GM21526 (cell line): ENCODE measurements around the gene NCAM1.

Source experiments
- ATAC-seq: cut with Tn5 transposase; IDR thresholded peaks from one replicate; pipeline ENCODE4 v1.9.1; 2021; ENCODE audit warnings: moderate library complexity; ENCODE audit not compliant: unreplicated experiment, low FRiP score

The NCAM1 gene

GRCh38 chr11:112967082-112967481, 5.9 kb downstream of the NCAM1 start:
- no peak for ATAC-seq

- ATAC-seq: no peak
Measured at GRCh38 chr11:112968941-112969713, 7.9 kb downstream of the NCAM1 start.

GRCh38 chr11:112971195-112971594, 10.0 kb downstream of the NCAM1 start:
- ATAC-seq: no peak

GRCh38 chr11:112971827-112972226, 10.6 kb downstream of the NCAM1 start:
- no peak for ATAC-seq

- ATAC-seq: no peak
Measured at GRCh38 chr11:112972399-112973145, 11.4 kb downstream of the NCAM1 start.

GRCh38 chr11:112975051-112975450, 13.8 kb downstream of the NCAM1 start:
- no peak for ATAC-seq

GRCh38 chr11:112975493-112975892, 14.3 kb downstream of the NCAM1 start:
- no peak for ATAC-seq

- ATAC-seq: no peak
Measured at GRCh38 chr11:112977755-112978154, 16.5 kb downstream of the NCAM1 start.

GRCh38 chr11:112983887-112984286, 22.7 kb downstream of the NCAM1 start:
- no peak for ATAC-seq

- no peak for ATAC-seq
Measured at GRCh38 chr11:112989198-112989597, 28.0 kb downstream of the NCAM1 start.

GRCh38 chr11:112993808-112994207, 32.6 kb downstream of the NCAM1 start:
- no peak for ATAC-seq

- no peak for ATAC-seq
Measured at GRCh38 chr11:112995423-112996090, 34.3 kb downstream of the NCAM1 start.

- ATAC-seq: no peak
Measured at GRCh38 chr11:112996994-112997393, 35.8 kb downstream of the NCAM1 start.

- no peak for ATAC-seq
Measured at GRCh38 chr11:112997857-112998466, 36.7 kb downstream of the NCAM1 start.

- no peak for ATAC-seq
Measured at GRCh38 chr11:112999520-112999919, 38.3 kb downstream of the NCAM1 start.

GRCh38 chr11:113001709-113002108, 40.5 kb downstream of the NCAM1 start:
- ATAC-seq: no peak

- no peak for ATAC-seq
Measured at GRCh38 chr11:113006896-113007445, 45.8 kb downstream of the NCAM1 start.

GRCh38 chr11:113014262-113015097, 53.3 kb downstream of the NCAM1 start:
- ATAC-seq: no peak

GRCh38 chr11:113015098-113015455, 53.9 kb downstream of the NCAM1 start:
- ATAC-seq: no peak

- ATAC-seq: no peak
Measured at GRCh38 chr11:113016905-113017304, 55.7 kb downstream of the NCAM1 start.
